ENCODE data around the gene HOMEZ.

Gene HOMEZ

DNA sequence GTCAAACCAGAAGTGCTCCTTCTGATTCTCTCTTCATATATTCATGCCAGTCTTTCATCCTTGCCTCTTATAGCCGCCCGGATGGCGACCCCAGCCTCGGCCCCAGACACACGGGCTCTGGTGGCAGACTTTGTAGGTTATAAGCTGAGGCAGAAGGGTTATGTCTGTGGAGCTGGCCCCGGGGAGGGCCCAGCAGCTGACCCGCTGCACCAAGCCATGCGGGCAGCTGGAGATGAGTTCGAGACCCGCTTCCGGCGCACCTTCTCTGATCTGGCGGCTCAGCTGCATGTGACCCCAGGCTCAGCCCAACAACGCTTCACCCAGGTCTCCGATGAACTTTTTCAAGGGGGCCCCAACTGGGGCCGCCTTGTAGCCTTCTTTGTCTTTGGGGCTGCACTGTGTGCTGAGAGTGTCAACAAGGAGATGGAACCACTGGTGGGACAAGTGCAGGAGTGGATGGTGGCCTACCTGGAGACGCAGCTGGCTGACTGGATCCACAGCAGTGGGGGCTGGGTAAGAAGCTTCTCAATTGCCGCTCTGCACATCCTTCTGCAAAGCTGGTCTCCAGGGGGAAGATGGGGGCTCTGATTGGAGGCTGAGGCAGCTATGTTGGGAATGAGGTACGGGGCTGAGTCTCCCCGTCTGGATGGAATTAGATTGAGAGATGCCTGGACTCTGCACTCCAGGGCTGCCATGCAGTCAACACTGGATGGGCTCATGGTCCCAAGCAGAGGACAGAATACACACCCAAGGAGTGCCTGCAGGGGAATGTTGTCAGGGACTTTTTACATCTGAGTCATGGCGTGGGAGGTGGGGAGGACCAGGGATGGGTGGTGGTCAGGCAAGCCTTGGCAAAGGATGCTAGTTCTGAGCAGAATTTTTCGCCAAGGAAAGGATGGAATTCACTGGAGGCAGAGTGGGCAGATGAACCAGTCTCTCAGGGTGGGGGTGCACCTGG lies 22.0 kb upstream of the HOMEZ start:
- no peak for DNase-seq

DNA sequence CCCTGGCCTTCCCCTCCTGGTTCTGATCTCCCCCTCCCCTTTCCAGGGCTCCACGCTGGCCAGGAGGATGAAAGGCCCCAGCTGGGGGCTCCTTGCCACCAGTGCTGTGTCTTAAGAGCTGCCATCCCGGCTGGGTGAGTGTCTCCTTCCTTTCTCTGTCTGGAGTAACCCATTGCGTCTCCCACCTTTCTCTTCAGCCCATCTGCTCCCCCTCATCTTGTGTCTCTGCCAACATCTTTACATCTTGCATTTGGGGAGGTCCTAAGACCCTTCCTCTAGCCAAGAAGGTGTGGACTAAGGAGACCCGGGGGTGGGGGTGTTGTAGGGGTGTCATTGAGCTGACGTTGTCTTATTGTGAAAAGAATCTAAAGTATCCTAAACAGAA lies 21.2 kb upstream of the HOMEZ start:
- DNase-seq: no peak

DNA sequence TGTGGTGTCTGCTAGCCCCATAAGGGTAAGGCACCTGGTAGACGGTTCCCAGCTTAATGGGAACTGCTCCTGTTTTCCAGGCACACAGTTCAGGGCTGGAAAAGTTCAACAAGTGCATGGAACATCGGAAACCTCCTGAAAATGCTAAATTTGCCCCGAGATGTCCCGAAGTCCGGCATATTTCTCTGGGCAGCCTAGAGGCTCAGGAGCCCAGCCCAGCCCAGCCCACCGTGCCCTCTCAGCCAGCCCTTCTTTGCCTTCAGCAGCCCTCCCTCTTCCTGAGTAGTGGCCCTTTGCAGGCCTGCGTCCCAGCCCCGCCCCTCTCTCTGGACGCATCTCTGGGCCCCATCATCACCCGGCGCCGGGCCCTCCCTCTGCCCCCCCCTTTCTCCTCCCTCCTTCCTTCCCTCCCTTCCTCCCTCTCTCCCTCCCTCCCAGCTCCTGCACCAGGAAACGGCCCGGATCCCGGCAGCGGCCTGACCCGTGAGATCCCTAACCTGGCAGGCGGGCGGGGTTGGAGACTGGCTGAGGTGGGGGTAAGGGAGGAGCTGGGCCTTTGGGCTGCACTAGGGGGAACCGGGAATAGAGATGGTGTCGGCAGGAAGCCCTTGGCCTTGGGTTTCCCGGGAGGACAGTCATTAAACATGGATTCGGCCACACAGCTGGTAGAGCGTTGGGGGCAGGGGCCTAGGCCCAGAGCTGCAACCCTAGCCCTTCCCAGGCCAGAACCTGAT lies 20.6 kb upstream of the HOMEZ start, which contains the start of gene BCL2L2:
Gene BCL2L2, plus strand, starts transcription at position 422 of the 734 bp plus-strand sequence. CDS start 935 bp downstream, outside the sequence.
- peak; percentile 100 for DNase-seq

DNA sequence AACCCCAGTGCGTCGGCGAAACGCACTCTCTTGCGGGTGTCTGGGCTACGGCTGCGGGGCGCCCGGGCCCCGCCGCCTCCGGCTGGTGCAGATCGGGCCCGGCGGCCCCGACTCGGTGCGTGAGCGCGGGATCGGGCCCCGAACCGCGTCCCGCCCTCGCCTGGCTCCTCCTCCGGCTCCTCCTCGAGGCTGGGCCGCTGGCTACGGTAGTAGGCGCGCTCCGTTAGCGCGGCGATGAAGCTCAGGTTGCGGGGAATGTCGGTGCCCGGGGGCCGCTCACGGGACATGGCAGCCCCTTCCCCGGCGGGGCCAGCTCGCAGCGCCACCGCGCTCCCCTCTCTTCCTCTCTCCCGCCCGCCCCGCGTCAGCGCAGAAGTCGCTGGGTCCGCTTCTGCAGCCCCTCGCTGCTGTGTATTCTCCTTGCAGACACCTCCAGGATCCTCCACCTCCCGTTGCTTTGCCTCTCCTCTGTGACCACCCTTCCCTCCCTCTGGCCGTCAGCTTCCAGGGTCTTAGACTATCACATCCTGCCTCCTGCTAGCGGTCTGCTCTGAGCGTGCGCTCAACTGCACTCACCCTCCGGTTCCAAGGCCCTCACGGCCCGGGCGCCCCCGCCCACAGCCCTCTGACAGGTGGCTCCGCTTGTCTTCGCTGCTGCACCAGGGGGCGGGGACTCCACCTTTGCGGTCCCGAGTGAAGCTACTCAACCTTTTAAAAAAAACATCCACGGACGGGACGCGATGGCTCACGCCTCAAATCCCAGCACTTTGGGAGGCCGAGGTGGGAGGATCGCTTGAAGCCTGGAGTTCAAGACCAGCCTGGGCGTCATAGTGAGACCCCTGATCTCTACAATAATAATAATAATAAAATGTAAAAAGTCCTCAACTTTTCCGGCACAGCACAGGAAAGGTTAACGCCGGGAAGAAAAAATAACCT lies 16.6 kb upstream of the HOMEZ start, which contains the start of gene PPP1R3E:
Gene PPP1R3E, minus strand, starts transcription at position 570 of the 936 bp plus-strand sequence. Its CDS starts 283 bp downstream, at position 287.
- peak; percentile 100 for DNase-seq

- DNase-seq: no peak
Measured at GRCh38 chr14:23301969-23302289, 16.0 kb upstream of the HOMEZ start.

- peak; percentile 100 for DNase-seq
Measured at GRCh38 chr14:23301288-23301968, 15.5 kb upstream of the HOMEZ start.

- DNase-seq: peak; percentile 85
Measured at GRCh38 chr14:23300687-23301223, 14.8 kb upstream of the HOMEZ start.

- DNase-seq: no peak
Measured at GRCh38 chr14:23299986-23300686, 14.2 kb upstream of the HOMEZ start.

DNA sequence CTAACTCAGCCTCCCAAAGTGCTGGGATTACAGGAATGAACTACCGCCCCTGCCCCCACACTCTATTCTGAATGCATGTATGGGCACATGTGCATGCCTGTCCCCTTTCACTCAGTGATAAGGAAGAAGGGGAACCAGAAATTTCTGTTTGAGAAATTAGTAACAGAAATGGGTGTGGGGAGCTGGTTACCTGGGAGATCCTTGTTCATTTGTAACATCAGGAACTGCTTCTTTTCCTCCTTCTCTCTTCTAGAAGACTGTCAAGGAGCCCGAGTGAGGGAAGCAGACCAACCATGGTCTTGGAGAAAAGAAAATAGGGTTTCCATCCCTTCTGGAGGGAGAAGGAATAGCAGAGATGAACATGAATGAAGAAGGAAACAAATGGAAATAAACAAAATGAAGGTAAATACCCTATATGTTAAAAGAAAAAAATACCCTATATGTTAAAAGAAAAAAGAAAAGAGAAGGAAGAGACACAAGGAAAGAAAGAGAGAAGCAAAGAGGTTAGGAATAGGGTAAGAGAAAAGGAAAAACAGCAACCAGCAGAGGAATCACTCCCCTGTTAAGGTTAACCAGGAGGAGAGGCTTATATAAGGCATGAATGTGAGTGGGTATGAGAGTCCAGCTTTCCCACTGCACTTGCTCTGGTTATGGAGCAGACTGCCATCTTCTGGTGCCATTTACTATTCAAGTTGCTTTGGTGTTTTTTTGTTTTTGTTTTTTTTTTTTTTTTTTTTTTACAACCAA lies 13.5 kb upstream of the HOMEZ start:
- no peak for DNase-seq

GRCh38 chr14:23297611-23298277 lies 11.8 kb upstream of the HOMEZ start:
- no peak for DNase-seq

DNA sequence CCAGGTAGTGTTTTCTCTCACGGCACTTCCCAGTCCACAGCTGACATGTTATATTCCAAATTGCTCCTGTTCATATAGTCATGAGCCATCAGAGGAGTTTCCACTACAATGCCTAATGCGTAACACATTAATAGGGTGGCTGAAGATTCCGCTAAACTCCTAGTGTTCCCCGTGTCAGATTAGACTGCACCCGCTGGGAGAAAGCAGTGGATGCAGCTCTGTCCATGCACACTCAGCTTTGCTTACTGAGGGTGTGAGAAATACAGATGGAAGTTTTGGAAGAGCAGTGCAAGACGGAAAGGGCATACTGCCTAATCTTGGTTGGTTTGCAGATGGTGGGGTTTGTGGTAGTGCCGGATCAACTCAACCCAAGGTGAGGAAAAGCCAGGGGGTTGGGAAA lies 11.2 kb upstream of the HOMEZ start:
- DNase-seq: no peak

DNA sequence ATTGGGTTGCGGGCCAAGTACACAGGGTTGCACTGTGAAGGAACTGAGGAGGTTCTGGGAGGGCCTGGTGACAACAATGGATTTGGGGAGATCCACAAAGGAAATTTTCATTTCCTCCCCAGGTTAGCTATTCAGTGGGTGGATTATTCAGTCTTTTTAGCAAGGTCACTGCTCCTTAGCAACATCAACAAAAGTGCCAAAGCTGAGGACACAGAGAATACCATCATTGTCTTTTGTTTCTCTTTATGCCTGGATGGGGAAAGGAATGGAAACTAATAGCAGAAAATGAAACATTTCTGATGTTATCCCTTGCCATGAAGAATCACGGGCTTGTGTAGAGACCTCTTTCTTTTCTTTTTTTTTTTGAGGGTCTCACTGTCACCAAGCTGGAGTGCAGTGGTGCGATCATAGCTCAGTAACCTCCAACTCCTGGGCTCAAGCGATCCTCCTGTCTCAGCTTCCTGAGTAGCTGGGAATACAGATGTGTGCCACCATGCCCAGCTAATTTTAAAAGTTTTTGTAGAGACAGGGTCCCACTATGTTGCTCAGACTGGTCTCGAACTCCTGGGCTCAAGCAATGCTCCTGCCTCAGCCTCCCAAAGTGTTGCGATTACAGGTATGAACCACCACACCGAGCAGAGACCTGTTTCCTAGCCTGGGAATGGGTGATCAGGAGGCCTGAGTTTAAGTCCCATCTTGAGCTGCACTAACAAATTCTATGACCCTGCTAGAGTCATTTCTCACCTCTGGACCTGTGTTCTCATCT lies 10.3 kb upstream of the HOMEZ start:
- no peak for DNase-seq

DNA sequence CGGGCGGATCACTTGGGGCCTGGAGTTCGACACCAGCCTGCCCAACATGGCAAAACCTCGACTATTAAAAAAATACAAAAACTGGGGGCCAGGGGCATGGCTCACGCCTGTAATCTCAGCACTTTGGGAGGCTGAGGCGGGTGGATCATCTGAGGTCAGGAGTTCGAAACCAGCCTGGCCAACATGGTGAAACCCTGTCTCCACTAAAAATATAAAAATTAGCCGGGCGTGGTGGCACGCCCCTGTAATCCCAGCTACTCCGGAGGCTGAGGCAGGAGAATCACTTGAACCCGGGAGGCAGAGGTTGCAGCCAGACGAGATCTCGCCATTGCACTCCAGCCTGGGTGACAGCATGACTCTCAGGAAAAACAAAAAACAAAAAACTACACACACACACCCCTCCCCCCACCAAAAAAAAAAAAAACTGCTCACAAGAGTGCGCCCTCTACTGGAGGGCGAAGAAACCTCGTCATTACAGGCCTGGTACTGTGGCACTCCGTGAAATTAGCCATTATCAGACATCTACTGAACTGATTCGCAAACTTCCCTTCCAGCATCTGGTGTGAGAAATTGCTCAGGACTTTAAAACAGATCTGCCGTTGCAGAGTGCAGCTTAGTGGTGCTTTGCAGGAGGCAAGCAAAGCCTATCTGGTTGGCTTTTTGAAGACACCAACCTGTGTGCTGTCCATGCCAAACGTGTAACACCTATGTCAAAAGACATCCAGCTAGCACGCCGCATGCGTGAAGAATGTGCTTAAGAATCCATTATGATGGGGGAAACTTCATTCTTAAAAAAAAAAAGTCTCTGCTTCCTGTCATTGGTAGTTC lies 9.0 kb upstream of the HOMEZ start:
- peak; percentile 99 for DNase-seq

DNA sequence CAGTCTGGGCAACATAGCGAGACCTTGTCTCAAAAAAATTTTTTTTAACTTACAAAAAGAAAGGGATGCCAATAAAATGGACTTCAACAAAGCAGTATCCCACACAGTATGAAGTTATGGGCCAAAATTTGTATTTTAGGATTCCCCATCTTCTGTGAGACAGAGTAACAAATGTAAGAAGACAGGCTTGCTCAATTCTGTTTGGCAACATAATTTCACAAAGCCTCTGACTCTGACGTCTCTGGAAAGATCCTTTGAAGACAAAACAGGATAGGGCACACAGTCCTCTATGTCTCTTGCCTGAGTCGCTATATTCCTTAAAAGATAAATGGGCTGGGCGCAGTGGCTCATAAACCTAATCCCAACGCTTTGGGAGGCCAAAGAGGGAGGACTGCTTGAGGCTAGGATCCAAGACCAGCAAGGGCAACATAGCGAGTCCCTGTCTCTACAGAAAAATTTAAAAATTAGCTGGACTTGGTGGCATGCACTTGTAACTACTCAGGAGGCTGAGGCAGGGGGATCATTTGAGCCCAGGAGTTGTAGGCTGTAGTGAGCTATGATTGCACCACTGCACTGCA lies 1.1 kb upstream of the HOMEZ start:
- DNase-seq: no peak

DNA sequence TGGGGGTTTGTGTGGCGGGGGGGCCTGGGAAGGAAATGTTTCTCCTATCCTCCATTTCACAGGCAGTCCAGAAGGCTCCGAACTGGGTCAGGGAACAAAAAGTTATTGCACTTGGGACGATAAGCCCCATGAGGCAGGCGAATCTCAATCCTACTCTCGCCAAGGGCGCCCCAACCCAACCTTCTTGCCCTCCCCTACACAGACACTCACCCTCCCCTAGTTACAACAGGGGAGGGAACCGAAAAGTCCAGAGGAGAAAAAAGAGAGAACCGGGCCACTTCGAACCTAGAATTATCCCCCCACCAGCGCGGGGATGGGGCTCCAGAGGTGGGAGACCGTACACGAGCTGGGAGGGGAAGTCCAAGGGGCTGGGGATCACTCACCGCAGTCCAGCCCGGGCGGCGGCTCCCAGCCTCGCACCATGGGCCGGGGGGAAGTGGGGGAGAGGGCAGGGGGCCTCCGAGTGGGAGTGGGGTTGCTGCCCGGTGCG lies 357 bp downstream of the HOMEZ start:
- no peak for DNase-seq

DNA sequence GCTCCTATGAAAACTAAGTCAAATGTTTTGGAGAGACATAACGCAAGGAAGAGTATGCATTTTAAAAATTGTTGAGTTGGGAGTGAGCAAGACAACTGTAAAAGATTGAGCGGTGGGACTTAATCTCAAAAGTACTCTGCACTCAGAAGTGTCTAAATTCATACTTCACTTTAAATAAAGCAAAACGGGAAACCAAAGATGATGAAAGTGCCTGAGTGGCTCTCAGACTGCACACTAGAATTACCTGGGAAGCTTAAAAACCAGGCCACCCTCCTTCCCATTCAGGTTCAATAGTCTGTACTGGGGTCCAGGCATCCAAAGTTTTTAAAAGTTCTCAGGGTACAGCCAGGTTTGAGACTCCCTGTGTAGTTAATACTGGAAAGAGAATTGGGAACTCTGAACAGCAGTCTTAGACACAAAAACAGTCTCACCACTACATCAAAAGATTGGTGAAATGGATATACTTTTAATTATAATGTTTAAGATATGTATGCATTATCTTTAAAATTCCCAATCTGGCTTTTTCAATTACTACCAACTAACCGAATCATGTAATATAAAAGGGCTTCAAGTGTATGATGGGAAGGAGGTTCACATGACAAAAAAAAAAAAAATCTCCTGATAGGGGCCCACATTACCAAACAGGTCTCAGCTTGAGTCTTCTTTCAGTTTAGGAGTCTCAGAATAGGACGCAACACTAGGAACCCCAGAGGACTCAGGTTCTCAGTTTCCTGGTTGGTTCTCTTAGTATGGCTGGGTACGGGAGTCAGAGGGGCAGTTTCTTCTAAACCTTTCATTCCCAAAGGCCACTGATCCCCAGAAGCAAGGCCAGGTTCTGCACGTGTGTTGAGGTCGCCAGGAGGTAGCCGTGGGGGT lies 1.0 kb downstream of the HOMEZ start:
- DNase-seq: no peak

DNA sequence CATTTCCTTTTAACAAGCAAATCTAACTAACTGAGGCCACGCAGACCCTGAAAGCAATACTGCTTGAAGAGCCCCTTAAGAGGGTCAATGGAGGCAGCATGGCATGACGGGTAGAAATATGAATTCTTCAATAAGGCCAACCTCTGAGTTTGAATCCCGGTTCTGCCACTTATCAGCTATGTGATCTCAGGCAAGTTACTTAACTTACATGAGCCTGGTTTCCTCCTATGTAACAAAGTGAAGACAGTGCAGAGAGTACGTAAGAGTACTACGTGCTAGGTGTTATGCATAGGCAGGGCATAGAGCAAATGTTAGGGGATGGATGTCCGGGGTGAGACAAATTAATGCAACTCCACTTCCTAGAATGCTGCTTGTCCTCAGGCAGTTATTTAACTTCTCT lies 4.7 kb downstream of the HOMEZ start:
- no peak for DNase-seq
